T-helper 2 cell treated with Interferon-gamma antibody and Interleukin-4, amounts not matched to agents 5 μg/mL and 100 μg/mL, for 36 hours (primary cell): ENCODE data around the gene PTPRT.

ENCODE experiments used
- DNase-seq: peaks from one replicate; pipeline ENCODE4 v3.0.0; 2021; ENCODE audit warnings: low spot score
- H3K27ac Mint-ChIP-seq: one replicate; pipeline ENCODE4 v1.8.0; 2021; ENCODE audit warnings: mild to moderate bottlenecking, mixed read lengths
- H3K27me3 Mint-ChIP-seq: one replicate; pipeline ENCODE4 v1.8.0; 2021; ENCODE audit warnings: low read depth, mixed read lengths
- H3K36me3 Mint-ChIP-seq: one replicate; pipeline ENCODE4 v1.8.0; 2021; ENCODE audit warnings: low read depth, mixed read lengths
- H3K4me1 Mint-ChIP-seq: one replicate; pipeline ENCODE4 v1.8.0; 2021; ENCODE audit warnings: low read depth, mixed read lengths
- H3K4me3 Mint-ChIP-seq: one replicate; pipeline ENCODE4 v1.8.0; 2022; ENCODE audit warnings: mild to moderate bottlenecking, moderate library complexity, mixed read lengths
- H3K9me3 Mint-ChIP-seq: one replicate; pipeline ENCODE4 v1.8.0; 2021; ENCODE audit warnings: mixed read lengths

PTPRT gene

DNA sequence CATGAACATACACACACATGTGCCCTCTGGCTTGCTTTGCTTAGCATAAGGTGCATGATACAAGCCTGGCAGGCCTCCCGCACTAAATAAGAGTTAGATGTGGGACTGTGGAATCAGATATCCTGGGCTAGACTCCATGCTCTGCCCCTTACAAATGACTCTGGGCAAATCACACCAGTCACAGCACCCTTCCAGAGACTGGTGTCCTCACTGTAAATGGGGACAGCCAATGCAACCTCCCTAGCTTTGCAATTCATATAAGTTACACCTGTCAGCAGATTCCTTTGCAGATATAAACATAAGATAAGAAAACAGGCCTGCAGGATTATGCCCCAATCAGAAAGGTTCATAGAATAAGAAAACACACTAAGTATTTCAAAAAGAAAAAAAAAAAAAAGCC lies 174.1 kb downstream of the PTPRT start:
- Mint-ChIP-seq H3K27ac (no peak overlapping the region), H3K4me1 (no peaks in the 10 kb centered on the region), H3K27me3 (no peaks in the 10 kb centered on the region), H3K4me3 (no peak overlapping the region), H3K9me3 (no peaks in the 10 kb centered on the region), H3K36me3 (no peaks in the 10 kb centered on the region)
- no peak for DNase-seq

DNA sequence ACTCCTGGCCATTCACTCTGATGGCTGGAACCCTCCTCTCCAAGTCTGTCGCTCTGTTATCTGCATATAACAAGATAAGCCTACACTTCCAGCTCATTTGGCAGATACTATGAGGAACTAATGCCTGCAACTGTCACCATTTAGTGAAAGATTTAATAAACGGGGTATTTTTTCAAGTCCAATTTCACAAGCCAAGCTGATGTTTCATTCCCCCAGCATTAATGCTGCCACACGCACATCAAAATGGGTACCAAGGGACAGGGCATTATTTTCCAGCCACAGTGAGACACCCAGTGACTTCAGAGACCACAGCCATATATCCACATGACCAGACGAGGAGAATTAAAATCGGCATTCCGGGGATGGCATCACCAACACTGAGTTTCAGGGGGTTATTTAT lies 175.5 kb downstream of the PTPRT start:
- DNase-seq, result no peak
- Mint-ChIP-seq H3K27ac (no peak overlapping the region), H3K36me3 (no peaks in the 10 kb centered on the region), H3K9me3 (peaks cover 9% of the 10 kb centered on the region), H3K4me3 (no peak overlapping the region), H3K27me3 (no peaks in the 10 kb centered on the region), H3K4me1 (no peaks in the 10 kb centered on the region)

DNA sequence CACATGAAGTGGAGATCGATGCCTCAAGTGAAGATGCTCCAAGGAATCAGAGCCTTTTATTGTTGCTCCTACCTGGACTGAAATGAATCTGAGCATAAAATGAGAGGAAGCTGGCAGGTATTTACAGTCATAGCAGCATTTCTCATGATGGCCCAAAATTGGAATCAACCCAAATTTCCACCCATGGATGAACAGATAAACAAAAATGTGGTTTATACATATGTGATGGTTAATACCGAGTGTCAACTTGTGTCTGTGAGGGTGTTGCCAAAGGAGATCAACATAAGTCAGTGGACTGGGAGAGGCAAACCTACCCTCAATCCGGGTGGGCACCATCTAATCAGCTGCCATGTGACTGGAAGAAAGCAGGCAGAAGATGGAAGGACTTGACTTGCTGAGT lies 178.2 kb downstream of the PTPRT start:
- Mint-ChIP-seq H3K27me3 (no peaks in the 10 kb centered on the region), H3K4me3 (no peak overlapping the region), H3K36me3 (no peaks in the 10 kb centered on the region), H3K27ac (no peak overlapping the region), H3K9me3 (peaks cover 9% of the 10 kb centered on the region), H3K4me1 (no peaks in the 10 kb centered on the region)
- no peak for DNase-seq

DNA sequence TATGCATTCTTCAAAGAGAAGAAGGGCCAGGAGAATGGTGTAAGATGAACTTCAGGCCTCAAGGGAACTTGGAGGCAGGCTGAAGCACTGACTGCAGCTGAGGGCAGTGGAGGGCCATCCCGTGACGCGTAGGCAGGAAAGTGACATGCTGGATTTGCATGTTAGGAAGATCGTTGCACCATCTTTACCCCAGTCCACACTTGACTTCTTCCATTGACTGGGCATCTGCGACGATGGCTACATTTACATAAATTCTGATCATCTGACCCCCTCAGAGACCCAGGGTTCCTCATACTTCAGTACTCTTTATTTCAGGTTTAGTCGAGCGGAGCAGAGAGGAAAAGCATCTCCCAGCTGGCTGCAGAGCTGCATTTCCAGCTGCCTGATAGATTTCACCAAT lies 180.2 kb downstream of the PTPRT start:
- no peak for DNase-seq
- H3K36me3 Mint-ChIP-seq, result no peaks in the 10 kb centered on the region
- peaks cover 9% of the 10 kb centered on the region for H3K9me3 Mint-ChIP-seq
- H3K4me3 Mint-ChIP-seq, result no peak overlapping the region
- no peak overlapping the region for H3K27ac Mint-ChIP-seq
- H3K4me1 Mint-ChIP-seq, result no peaks in the 10 kb centered on the region
- no peaks in the 10 kb centered on the region for H3K27me3 Mint-ChIP-seq

DNA sequence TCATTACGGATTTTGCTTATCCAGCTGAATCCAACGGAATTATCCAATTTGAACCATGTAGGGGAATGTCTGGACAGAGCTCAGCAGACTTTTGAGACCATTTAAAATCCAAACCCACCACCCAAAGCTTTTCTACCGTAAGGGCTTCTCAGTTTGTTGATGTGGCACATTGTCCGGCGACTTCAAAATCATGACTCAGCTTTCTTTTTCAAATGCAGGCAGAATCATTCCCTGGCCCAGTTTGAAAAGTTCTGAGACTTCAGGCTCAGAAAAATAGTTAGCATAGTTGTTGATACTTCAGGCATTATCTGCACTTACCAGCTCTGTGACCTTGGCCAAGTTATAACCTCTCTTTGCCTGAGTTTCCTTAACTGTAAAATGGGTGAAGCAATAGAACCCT lies 182.2 kb downstream of the PTPRT start:
- H3K9me3 Mint-ChIP-seq, result peaks cover 9% of the 10 kb centered on the region
- DNase-seq, result no peak
- H3K4me3 Mint-ChIP-seq, result no peak overlapping the region
- H3K27me3 Mint-ChIP-seq, result no peaks in the 10 kb centered on the region
- no peaks in the 10 kb centered on the region for H3K4me1 Mint-ChIP-seq
- H3K36me3 Mint-ChIP-seq, result no peaks in the 10 kb centered on the region
- no peak overlapping the region for H3K27ac Mint-ChIP-seq

DNA sequence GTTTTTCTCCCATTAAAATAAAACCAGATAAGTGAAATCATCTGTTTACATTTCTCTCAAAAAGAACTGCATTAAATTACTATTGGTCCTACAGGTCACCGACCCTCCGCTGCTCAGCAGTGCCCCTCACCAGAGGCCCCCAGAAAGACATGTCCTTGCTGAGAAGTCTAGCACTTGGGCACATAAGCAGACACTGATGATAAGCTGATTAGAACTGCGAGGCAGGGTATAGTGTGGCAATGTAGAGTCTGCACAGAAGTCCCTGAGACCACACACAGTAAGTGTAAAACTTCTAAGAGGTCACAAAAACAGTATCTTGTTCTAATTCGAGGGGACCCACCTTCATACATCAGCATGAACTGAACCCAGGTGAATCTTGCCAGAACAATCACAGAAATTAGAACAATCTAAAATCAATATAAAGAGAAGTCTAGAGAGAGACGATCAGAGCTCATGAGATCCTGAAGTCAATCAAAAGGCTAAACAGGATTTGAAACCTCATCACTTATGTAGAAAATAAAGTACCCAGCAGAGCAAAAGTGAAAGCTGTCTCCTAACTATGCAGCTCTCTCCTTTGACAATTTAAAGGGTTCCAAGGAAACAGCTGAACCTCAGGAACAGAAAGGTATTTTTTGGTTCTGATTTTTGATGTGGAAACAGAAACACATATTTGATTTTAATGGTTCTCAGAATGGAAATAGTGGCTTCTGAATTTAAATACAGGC lies 182.9 kb downstream of the PTPRT start:
- H3K4me1 Mint-ChIP-seq, result no peaks in the 10 kb centered on the region
- no peak overlapping the region for H3K4me3 Mint-ChIP-seq
- H3K9me3 Mint-ChIP-seq, result peaks cover 9% of the 10 kb centered on the region
- DNase-seq, result no peak
- H3K36me3 Mint-ChIP-seq, result no peaks in the 10 kb centered on the region
- H3K27me3 Mint-ChIP-seq, result no peaks in the 10 kb centered on the region
- no peak overlapping the region for H3K27ac Mint-ChIP-seq

DNA sequence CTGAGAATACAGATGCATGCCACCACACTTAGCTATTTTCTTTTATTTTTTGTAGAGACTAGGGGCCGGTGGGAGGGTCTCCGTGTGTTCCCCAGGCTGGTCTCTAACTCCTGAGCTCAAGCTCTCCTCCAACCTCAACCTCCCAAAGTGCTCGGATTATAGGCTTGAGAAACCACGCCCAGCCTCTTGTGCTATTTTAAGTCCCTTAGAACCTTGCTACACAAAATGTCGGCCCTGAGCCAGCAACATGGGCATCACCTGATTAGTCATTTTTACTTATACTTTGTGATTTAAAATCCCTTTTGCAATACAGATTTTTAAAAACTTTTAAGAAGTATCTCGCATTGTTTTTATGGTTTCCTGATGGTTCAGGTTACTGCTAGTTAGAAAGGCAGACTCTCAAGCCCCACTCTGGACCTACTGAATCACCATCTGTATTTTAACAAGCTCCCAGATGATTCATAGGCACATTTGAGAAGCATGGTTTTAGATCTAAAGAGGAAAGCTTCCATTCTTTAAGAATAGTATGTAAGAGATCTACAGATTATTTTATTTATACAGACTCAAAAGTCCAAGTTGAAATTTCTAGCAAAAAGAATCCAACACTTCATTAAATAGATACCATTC lies 186.3 kb downstream of the PTPRT start:
- H3K27me3 Mint-ChIP-seq, result no peaks in the 10 kb centered on the region
- no peaks in the 10 kb centered on the region for H3K9me3 Mint-ChIP-seq
- H3K4me1 Mint-ChIP-seq, result no peaks in the 10 kb centered on the region
- no peak for DNase-seq
- no peaks in the 10 kb centered on the region for H3K36me3 Mint-ChIP-seq
- no peak overlapping the region for H3K4me3 Mint-ChIP-seq
- H3K27ac Mint-ChIP-seq, result no peak overlapping the region

DNA sequence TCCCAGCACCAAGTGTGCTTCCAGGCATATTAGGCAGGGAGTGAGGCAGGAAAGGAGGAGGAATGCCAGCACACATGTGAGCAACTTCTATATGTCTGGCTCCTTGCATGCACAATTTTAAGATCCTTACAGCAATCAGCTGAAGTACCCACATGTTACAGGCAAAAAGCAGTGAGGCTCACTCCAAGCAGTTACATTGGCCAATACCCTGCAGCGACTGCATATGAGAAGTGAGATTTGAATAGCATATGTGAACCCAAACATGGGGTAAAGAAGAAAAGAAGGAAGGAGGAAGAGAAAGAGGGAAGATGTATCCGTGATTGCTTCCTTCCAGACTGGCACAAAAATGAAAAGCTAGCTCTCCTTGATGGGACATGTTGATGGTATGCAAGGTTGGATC lies 193.6 kb downstream of the PTPRT start:
- Mint-ChIP-seq H3K4me3 (no peak overlapping the region), H3K9me3 (peaks cover 5% of the 10 kb centered on the region), H3K27me3 (no peaks in the 10 kb centered on the region), H3K27ac (no peak overlapping the region), H3K36me3 (no peaks in the 10 kb centered on the region), H3K4me1 (no peaks in the 10 kb centered on the region)
- DNase-seq, result no peak

DNA sequence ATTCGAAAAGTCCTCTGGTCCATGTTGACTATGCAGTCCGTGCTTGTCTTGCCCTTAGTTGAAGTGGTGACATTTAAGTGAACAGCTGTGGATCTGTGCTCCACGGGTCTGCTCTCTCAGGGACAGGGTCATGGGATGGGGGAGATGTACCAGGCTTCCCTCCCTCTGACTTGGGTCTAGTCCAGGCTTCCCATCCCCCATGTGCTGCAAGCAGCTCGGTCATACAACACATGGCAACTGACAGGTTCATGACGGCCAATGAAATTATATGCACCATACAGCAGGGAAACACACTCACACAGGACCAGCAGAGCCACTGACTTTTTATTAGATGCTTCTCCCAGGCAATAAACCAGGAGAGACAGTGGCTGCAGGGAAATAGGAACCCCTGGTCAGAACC lies 201.4 kb downstream of the PTPRT start:
- no peak overlapping the region for H3K4me3 Mint-ChIP-seq
- H3K4me1 Mint-ChIP-seq, result no peaks in the 10 kb centered on the region
- no peak for DNase-seq
- H3K27me3 Mint-ChIP-seq, result no peaks in the 10 kb centered on the region
- no peak overlapping the region for H3K27ac Mint-ChIP-seq
- H3K9me3 Mint-ChIP-seq, result peaks cover 6% of the 10 kb centered on the region
- H3K36me3 Mint-ChIP-seq, result no peaks in the 10 kb centered on the region

DNA sequence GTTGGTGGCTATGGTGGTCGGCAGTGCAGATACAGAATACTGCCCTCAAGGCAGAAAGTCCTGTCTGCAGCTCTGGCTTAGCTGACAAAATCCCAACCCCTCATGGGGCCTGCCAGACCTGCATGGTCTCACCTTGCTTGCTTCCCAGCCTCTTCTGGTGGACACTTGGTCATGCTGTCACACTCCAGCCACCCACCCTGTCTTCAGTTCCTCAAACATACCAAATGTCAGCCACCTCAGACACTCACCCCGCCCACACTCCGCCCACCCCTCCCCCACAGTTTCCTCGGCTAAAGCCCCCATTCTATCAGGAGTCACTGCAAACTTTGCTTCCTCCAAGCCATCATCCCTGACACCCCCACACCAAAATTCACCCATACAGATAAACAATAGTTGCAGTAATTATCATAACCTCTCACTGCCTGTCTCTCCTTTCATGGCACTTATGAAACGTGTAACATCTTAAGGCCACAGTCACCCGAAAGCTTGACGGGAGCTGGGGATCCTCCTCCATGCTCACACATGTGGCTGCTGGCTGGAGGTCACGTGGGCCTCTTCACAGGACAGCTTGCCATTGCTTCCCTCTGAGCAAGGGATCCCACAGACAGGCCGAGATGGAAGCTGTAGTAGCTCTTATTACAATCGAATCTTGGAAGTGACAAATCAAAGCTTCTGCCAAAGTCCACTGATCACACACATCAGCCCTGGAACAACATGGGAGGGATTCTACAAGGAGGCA lies 202.2 kb downstream of the PTPRT start:
- Mint-ChIP-seq H3K27ac (no peak overlapping the region), H3K9me3 (peaks cover 6% of the 10 kb centered on the region), H3K36me3 (no peaks in the 10 kb centered on the region), H3K4me1 (no peaks in the 10 kb centered on the region), H3K27me3 (no peaks in the 10 kb centered on the region), H3K4me3 (no peak overlapping the region)
- DNase-seq, result no peak

DNA sequence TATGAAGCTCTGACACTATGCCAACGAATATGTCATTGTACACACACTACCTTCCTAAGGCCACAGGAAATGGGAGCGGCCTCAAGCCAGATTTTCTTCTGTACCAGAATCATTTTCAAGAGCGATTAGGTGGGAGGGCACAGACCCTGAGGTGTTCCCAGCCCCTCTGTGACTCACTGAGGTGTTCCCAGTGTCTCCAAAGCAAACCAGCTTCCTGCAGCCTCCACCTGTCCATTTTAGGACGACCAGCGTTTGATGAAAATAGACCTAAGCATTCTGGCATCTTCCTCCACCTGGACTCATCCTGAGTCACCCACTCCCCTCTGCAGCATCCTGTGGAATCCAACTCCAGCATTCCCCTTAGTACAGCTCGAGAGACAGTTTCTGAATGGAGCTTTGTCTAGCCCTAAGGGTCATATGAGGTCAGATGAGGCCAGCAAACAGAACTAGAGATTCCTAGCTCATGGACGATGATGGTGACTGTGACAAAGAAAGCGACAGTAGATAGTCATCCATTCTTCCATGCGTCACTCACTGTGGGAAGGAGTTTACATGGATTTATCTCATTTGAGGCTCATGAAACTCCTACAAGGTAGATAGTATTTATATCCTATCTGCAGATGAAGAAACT lies 203.4 kb downstream of the PTPRT start:
- no peak overlapping the region for H3K4me3 Mint-ChIP-seq
- no peaks in the 10 kb centered on the region for H3K4me1 Mint-ChIP-seq
- H3K27me3 Mint-ChIP-seq, result no peaks in the 10 kb centered on the region
- DNase-seq, result no peak
- H3K27ac Mint-ChIP-seq, result no peak overlapping the region
- peaks cover 6% of the 10 kb centered on the region for H3K9me3 Mint-ChIP-seq
- no peaks in the 10 kb centered on the region for H3K36me3 Mint-ChIP-seq

DNA sequence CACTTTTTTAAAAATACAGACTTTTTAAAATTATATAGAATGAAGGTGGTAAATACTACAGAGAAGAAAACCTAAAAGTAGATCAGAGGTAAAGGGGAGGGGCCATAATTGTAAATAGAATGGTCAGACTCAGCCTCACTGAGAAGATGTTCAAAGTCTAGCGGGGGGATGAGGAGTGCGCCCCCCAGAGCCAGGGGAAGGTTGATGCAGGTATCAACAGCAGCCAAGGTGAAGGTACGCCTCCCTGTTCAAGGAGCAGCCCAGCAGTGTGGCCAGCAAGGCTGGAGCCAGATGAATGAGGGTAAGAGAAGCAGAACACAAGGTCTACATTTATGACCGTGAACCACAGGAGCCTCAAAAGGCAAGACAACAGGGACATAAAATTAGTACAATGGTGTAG lies 204.1 kb downstream of the PTPRT start:
- no peaks in the 10 kb centered on the region for H3K27me3 Mint-ChIP-seq
- H3K4me1 Mint-ChIP-seq, result no peaks in the 10 kb centered on the region
- no peak overlapping the region for H3K27ac Mint-ChIP-seq
- H3K36me3 Mint-ChIP-seq, result no peaks in the 10 kb centered on the region
- peaks cover 6% of the 10 kb centered on the region for H3K9me3 Mint-ChIP-seq
- no peak overlapping the region for H3K4me3 Mint-ChIP-seq
- no peak for DNase-seq

DNA sequence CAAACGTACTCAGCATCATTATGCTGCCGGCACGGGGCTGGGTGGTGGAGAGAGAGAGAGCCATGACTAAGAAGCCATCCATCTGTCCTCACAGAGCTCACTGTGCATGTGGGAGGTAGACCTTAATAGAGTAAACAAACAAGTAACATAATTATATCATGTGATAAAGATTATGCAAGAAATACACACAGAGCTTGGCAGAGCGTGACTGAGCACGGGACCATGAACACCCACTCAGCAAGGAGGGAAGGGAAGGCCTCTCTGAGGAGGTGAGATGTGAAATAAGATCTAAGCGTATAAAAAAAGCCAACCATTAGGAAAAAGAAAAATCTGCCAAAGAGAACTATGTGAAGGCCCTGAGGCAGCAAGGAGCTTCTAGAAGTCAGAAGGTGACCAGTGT lies 207.5 kb downstream of the PTPRT start:
- Mint-ChIP-seq H3K36me3 (no peaks in the 10 kb centered on the region), H3K9me3 (peaks cover 6% of the 10 kb centered on the region), H3K27me3 (no peaks in the 10 kb centered on the region)

DNA sequence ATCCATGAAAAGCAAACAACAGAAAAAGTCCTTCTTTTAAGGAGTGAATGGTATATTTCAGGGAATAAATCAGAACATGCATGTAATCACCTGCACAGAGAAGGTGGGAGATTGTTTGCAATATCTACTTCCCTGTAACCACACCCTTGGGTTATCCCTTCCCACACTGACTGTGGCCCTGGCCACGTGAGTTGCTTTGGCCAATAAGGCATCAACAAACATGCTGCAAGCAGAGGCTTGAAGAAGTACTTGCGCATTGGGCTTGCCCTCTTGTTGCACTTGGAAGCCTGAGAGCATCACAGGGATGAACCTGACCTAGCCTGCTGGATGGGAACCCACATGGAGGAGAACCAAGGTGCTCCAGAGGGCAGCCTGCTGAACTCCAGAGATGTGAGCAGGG lies 208.5 kb downstream of the PTPRT start:
- Mint-ChIP-seq H3K9me3 (peaks cover 6% of the 10 kb centered on the region), H3K36me3 (no peaks in the 10 kb centered on the region), H3K4me3 (no peak overlapping the region), H3K4me1 (no peaks in the 10 kb centered on the region), H3K27ac (no peak overlapping the region), H3K27me3 (no peaks in the 10 kb centered on the region)
- DNase-seq, result no peak

More for the DNA sequence above, 207.5 kb downstream of the PTPRT start:
- Mint-ChIP-seq H3K4me3 (no peak overlapping the region), H3K4me1 (no peaks in the 10 kb centered on the region), H3K27ac (no peak overlapping the region)
- DNase-seq, result no peak
